Neural progenitor cell (in vitro differentiated cells): Measurements from ENCODE around the gene OGDH.

Source experiments
- EZH2 ChIP-seq: fragments of 200-600 bp; sonication (generic); IDR thresholded peaks from 2 replicates; pipeline ENCODE4 v1.6.1; 2017; ENCODE audit warnings: antibody characterized with exemption, mild to moderate bottlenecking, moderate library complexity
- EZH2phosphoT487 ChIP-seq: fragments of 200-600 bp; sonication (generic); IDR thresholded peaks from 2 replicates; pipeline ENCODE4 v1.6.1; 2017; ENCODE audit warnings: antibody characterized with exemption
- TF ChIP-seq, protein P1 (sequence below): fragments of 200-600 bp; sonication (generic); IDR thresholded peaks from 2 replicates; pipeline ENCODE4 v1.5.1; 2017; ENCODE audit warnings: antibody characterized with exemption, mild to moderate bottlenecking

DNA sequence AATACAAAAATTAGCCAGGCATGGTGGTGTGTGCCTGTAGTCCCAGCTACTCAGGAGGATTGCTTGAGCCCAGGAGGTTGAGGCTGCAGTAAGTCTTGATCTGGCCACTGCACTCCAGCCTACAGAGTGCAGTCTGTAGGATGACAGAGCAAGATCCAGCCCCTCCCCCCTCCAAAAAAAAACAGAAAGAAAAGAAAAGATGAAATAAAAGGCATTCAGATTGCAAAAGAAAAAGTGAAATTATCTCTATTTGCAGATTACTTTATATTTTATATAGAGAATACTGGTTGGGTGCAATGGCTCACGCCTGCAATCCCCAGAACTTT is 121.5 kb downstream of the OGDH start:
- no peak for TF ChIP-seq EZH2phosphoT487
- TF ChIP-seq, protein P1, sequence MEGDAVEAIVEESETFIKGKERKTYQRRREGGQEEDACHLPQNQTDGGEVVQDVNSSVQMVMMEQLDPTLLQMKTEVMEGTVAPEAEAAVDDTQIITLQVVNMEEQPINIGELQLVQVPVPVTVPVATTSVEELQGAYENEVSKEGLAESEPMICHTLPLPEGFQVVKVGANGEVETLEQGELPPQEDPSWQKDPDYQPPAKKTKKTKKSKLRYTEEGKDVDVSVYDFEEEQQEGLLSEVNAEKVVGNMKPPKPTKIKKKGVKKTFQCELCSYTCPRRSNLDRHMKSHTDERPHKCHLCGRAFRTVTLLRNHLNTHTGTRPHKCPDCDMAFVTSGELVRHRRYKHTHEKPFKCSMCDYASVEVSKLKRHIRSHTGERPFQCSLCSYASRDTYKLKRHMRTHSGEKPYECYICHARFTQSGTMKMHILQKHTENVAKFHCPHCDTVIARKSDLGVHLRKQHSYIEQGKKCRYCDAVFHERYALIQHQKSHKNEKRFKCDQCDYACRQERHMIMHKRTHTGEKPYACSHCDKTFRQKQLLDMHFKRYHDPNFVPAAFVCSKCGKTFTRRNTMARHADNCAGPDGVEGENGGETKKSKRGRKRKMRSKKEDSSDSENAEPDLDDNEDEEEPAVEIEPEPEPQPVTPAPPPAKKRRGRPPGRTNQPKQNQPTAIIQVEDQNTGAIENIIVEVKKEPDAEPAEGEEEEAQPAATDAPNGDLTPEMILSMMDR = no peak
- TF ChIP-seq EZH2 = no peak
